Stomach smooth muscle (tissue), 2 donors: ENCODE measurements around the gene TMBIM6.
"Not testable (repeated sequence)": the region's sequence is repeated elsewhere in the genome, so short reads cannot be mapped to it uniquely, and the experiment has no call there.

Experiments
- H3K27ac ChIP-seq: one replicate; pipeline ENCODE4 v1.7.0; 2013; ENCODE audit warnings: mild to moderate bottlenecking, low read length, inconsistent platforms
- H3K27me3 ChIP-seq, 2 donors: one replicate each; pipeline ENCODE4 v1.7.0; 2013; ENCODE audit warnings: low read length in 2 of 2; ENCODE audit not compliant: insufficient read depth in 2 of 2, control insufficient read depth in 1 of 2
- H3K36me3 ChIP-seq, 2 donors: one replicate each; pipeline ENCODE4 v1.7.0; 2013; ENCODE audit warnings: low read length in 2 of 2; ENCODE audit not compliant: control insufficient read depth in 2 of 2, insufficient read depth in 2 of 2
- H3K4me1 ChIP-seq: one replicate; pipeline ENCODE4 v1.7.0; 2013; ENCODE audit warnings: low read length; ENCODE audit not compliant: control insufficient read depth, insufficient read depth
- H3K4me3 ChIP-seq, 2 donors: one replicate each; pipeline ENCODE4 v1.7.0; 2013; ENCODE audit warnings: low read length in 2 of 2
- H3K9ac ChIP-seq, 2 donors: one replicate each; pipeline ENCODE4 v1.7.0; 2013; ENCODE audit warnings: low read length in 2 of 2, mild to moderate bottlenecking in 1 of 2
- H3K9me3 ChIP-seq, 2 donors: one replicate each; pipeline ENCODE4 v1.7.0; 2013; ENCODE audit warnings: low read length in 2 of 2; ENCODE audit not compliant: control insufficient read depth in 2 of 2
- donor health status: healthy.
- donor health status: Pancreatic carcinoma.

TMBIM6 gene

DNA sequence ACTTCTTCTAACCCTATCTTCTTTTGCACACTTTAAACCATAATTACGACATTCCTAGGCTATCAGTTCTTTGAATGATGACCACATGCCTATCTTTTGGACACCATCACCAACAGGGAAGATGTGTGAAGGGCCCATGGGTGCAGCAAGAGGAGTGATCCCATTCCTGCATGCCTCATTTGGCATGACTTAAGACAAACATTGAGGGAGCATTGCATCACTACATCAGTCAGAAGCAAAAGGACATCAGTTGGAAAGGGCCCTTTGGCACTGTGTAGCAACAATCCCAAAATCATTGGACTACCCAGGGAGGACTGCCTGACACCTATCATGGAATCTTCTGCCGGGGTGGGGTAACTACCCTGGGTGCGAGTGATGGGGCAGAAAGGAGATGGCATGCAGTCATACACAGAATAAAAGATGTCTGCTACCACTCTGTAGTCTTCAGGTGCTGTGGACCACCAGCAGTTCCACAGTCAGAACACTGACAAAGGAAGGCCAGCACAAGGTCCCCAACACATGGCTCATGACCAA, 10.7 kb upstream of the TMBIM6 start:
- H3K27me3 ChIP-seq: peaks cover under 1 to 2% of the 10 kb centered on the region in 2 donors
- no peaks in the 10 kb centered on the region for H3K36me3 ChIP-seq
- no peaks in the 10 kb centered on the region for H3K4me1 ChIP-seq
- H3K9me3 ChIP-seq: no peaks in the 10 kb centered on the region
- no peak overlapping the region for H3K9ac ChIP-seq
- H3K4me3 ChIP-seq: no peak overlapping the region
- no peak overlapping the region for H3K27ac ChIP-seq

DNA sequence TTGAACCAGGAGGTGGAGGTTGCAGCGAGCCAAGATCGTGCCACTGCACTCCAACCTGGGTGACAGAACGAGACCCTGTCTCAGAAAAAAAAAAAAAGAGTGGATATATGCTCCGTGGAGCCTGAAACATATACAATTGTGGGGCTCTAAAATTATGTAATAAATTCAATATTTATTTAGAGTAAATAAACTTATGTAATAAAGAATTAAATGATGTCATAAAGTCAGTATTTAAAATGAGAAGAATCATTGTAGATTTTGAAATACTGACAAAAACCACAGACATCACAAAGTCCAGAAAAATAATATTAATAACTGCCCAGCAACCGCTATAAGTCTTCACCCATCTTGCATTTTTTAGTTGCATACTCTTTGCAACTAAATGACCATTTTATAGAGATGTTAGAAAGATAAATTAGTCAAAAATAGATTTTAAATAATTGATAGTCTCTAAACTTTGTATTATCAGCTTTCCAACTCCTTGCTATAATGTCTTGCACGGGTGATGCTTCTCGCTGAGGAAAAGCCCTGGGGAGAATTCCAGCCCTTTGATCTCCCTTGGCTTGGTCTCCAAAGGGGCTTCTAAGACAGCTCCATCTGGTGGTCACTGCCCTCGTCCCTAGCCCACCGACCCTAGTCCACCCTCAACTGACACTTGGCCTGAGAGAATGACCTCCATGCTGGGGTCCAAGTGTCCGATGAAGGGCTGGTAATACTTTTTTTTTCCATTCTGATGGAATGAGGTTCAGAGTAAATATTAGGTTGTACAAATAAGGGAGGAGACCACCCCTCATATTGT, 7.9 kb upstream of the TMBIM6 start:
- H3K27ac ChIP-seq: no peak overlapping the region
- H3K9ac ChIP-seq: no peak overlapping the region
- H3K36me3 ChIP-seq: no peaks in the 10 kb centered on the region
- H3K4me1 ChIP-seq: no peaks in the 10 kb centered on the region
- no peaks in the 10 kb centered on the region for H3K9me3 ChIP-seq
- H3K4me3 ChIP-seq: no peak overlapping the region
- peaks cover 0 to 2% of the 10 kb centered on the region in 2 donors for H3K27me3 ChIP-seq

DNA sequence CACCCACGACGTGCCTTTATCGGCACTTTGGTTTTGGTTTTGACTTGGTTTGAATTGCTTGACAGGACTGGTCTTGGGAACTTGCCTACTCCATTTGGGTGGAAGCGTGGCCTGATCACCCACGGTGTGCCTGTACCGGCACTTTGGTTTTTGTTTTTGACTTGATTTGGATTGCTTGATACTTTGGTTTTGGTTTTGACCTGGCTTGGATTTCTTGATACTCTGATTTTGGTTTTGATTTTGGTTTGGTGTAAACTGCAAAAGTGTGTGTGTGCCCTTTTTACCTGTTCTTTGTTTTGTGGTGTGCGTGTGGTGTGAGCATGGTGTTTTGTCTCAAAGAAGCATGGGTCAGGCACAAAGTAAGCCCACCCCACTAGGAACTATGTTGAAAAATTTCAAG, 6.5 kb upstream of the TMBIM6 start:
- not testable (repeated sequence) for H3K36me3 ChIP-seq, H3K4me3 ChIP-seq, H3K4me1 ChIP-seq, H3K27me3 ChIP-seq, H3K9me3 ChIP-seq, H3K9ac ChIP-seq, H3K27ac ChIP-seq

DNA sequence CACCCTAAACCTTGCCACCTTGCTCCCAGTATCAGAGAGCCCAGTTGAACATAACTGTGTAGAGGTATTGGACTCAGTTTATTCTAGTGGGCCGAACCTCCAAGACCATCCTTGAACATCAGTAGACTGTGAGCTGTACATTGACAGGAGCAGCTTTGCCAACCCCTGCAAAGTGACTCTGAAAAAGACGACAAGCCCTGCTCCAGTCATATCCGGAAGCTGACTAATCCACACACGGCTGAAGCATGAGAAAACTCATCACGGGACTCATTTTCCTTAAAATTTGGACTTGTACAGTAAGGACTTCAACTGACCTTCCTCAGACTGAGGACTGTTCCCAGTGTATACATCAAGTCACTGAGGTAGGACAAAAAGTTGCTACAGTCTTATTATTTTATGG, 2.6 kb upstream of the TMBIM6 start:
- not testable (repeated sequence) for H3K27ac ChIP-seq, H3K4me1 ChIP-seq, H3K4me3 ChIP-seq, H3K36me3 ChIP-seq, H3K9me3 ChIP-seq, H3K9ac ChIP-seq, H3K27me3 ChIP-seq

DNA sequence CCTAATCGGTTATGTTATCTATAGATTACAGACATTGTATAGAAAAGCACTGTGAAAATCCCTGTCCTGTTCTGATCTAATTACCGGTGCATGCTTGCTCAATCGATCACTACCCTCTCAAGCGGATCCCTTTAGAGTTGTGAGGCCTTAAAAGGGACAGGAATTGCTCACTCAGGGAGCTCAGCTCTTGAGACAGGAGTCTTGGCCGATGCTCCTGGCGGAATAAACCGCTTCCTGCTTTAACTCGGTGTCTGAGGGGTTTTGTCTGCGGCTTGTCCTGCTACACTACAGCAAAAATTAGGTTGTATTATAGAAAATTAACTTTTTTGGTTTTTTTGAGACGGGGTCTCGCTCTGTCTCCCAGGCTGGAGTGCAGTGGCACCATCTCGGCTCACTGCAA, 1.1 kb upstream of the TMBIM6 start:
- not testable (repeated sequence) for H3K36me3 ChIP-seq, H3K27me3 ChIP-seq, H3K4me3 ChIP-seq, H3K9me3 ChIP-seq, H3K9ac ChIP-seq, H3K27ac ChIP-seq
- peaks cover 13% of the 10 kb centered on the region for H3K4me1 ChIP-seq

DNA sequence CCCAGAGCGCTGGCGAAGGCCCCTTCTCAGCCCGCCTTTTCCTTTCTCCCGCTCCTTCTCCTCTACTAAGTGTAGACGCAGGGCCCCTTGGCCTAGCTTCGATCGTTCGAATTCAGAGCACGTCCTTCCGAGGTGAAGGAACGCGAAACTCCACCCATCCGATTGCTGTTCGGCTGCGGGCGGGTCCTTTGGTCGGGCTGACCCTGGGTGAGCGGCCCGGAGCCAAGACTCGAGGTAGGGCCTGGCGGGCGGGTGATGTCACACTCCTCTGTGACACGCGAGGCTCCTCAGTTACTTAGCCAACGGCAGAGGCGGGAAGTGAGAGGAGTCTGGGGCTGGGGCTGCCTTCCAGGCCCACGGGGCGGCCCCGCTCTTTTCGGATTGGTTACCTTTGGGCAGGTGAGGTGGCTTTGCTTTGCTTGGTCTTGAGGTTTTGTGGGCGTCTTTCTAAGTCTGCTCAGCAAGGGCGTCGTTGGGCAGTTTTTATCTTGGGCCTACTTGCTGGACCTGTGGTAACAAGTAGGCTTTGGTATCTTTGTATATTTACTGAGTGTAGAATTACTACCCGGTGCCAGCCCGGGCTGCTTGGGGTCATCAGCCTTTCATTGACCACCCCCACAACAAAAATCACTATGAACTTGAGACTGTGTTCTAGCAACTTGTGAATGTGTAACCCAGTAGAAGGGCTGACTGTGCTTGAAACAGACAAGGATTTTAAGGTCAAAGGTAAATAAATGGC, 694 bp downstream of the TMBIM6 start:
- Histone ChIP-seq H3K36me3 (no peaks in the 10 kb centered on the region), H3K4me1 (peaks cover 13% of the 10 kb centered on the region), H3K27ac (peak overlapping the region; percentile 94), H3K9me3 (no peaks in the 10 kb centered on the region), H3K9ac (peak overlapping the region; percentile 96 to 99), H3K4me3 (peak overlapping the region; percentile 97 to 99), H3K27me3 (no peaks in the 10 kb centered on the region)

DNA sequence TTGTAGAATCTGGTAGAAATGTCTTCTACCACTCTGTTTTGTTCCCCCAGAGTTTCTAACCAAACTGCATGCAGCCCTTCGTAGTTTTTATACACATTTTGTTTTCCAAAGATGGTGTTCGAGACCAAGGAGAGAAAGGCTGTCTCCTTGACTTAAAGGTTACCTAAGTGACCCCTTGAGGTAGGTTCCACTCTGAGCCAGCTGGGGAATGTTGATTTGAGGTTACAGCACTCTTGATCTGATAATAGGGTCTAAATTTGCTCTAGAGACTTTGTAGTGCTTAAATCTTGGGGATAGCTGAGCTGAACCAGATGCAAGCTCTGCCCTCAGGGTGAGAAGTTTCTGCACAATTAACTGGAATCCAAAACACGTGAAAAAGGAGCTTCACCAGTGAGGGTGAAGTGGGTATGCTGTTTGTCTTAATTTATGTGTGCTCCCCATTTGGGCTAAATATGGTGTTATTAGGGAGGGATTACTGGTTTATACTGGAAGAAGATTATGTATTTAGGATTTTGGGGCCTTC, 3.1 kb downstream of the TMBIM6 start:
- Histone ChIP-seq H3K27me3 (no peaks in the 10 kb centered on the region), H3K9ac (no peak overlapping the region), H3K36me3 (no peaks in the 10 kb centered on the region), H3K4me3 (peak overlapping the region; percentile 1 to 23), H3K9me3 (no peaks in the 10 kb centered on the region), H3K27ac (no peak overlapping the region), H3K4me1 (peaks cover 20% of the 10 kb centered on the region)

DNA sequence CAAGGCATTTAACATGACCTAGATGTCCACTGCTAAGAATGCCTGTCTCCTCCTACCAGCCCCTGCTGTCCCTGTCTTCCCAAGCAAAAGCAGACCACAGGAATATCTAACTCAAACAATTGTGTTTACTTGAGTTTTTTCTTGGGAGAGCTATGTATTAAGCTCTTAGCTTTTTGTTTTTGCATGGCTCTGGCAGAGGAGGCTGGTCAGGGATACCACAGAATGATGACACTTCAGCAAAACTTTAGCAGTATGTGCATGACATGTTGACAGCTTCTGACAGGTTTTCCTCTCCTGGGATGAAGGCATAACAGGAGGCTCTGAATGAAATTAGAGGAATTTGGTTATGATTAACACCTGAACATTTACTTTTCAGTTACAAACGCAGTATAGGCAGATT, 6.9 kb downstream of the TMBIM6 start:
- Histone ChIP-seq H3K9me3 (no peaks in the 10 kb centered on the region), H3K27me3 (no peaks in the 10 kb centered on the region), H3K4me1 (peaks cover 25% of the 10 kb centered on the region), H3K36me3 (peaks cover 2 to 4% of the 10 kb centered on the region in 2 donors), H3K4me3 (no peak overlapping the region), H3K27ac (no peak overlapping the region), H3K9ac (no peak overlapping the region)

DNA sequence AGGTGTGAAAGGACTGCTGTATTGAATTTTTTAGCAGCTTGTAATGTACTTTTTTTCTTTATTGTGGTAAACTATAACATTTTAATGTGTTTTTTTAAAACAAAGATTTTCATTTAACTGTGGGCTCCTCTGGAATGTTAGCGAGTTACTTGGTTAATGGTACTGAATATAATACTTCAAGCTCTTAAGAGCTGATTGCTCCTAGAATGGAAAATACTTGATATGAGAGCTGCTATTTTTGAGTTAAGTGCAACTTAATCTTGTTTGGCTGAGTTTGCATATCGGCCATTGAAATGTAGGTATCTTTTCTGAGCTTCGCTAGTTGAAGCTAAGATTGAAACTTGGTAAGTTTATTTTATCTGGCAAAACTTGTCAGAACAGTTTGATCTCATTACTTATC, 7.4 kb downstream of the TMBIM6 start:
- H3K9ac ChIP-seq: no peak overlapping the region
- H3K4me3 ChIP-seq: no peak overlapping the region
- H3K27ac ChIP-seq: no peak overlapping the region
- no peaks in the 10 kb centered on the region for H3K9me3 ChIP-seq
- peaks cover 24% of the 10 kb centered on the region for H3K4me1 ChIP-seq
- H3K27me3 ChIP-seq: no peaks in the 10 kb centered on the region
- peaks cover 6 to 9% of the 10 kb centered on the region in 2 donors for H3K36me3 ChIP-seq

DNA sequence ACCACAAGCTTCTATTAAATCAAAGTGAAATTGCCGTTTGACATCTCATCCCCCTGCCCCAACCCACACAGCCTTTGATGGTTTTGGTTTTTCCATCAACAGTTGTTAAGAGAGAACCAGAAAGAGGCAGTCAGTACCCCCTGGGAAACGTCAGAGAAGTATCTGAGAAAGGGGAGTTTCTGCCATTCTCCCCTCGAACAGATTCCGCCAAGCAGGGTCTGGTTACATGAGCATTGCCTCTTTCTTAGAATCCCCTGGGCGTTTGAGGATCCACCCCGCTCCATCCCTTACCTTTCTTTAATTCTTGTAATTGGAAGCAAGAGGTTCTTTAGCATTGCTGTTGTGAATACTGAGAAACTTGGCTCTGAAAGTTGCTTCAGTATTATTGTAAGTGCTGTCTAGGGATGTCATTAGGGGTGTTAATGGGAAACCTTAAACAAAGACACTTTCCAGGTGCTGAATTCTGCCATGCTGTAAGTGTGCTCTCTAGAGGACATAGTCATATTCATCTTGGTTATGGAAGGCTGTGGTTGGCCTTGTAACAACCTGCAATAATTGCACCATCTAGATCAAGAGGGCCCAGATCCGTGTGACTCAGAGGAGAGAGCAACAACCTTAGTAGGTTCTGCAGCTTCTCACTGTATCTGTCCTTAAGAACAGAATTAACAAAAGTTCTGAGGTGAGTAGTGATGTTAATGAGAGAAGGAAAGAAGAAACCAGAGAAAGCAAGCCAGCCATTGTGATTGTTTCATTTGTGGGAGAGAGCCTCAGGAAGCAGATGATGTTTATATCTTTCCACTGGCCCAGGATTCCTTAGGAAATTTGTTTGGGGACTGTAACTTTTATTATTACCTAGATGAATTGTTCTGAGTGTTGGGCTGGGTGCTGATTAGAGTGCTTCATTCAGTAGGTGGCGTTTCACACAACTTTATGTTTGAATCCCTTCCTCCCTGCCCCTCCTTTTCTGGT, 9.0 kb downstream of the TMBIM6 start:
- H3K4me1 ChIP-seq: peaks cover 19% of the 10 kb centered on the region
- peak overlapping the region; percentile 12 for H3K27ac ChIP-seq
- no peaks in the 10 kb centered on the region for H3K27me3 ChIP-seq
- H3K9me3 ChIP-seq: no peaks in the 10 kb centered on the region
- H3K4me3 ChIP-seq: no peak overlapping the region
- H3K36me3 ChIP-seq: peaks cover 15 to 16% of the 10 kb centered on the region in 2 donors
- H3K9ac ChIP-seq: no peak overlapping the region
